PC-9 (cell line): ENCODE measurements around the gene IGFL4. TPM values are rescaled to one million over a fixed set of nuclear protein-coding genes. Genes with fewer than 3 reads are reported as not detected.

Source experiments
- BruUV-seq: library from RNA; stranded (reverse); fragments of 400-500 nt; replicated peaks from 2 replicates; lab custom pipeline; 2021; lab: Mats Ljungman, UMichigan
- CTCF ChIA-PET: fragments of 300-600 bp; sonication (Branson Sonifier 250); formaldehyde crosslinking; loops from one replicate; lab custom pipeline; 2022; ENCODE audit warnings: antibody characterized with exemption; lab: Charles Lee
- POLR2A ChIA-PET: fragments of 300-600 bp; sonication (Branson Sonifier 250); formaldehyde crosslinking; loops from one replicate; lab custom pipeline; 2022; ENCODE audit warnings: antibody characterized with exemption; ENCODE audit not compliant: unreplicated experiment; lab: Charles Lee
- DNase-seq, 2 experiments: peaks; one replicate each; pipeline versions ENCODE4 v3.0.0 to v3.0.0-alpha.2; 2015 to 2022; ENCODE audit warnings: mixed read lengths in 1 of 2
- H2AFZ ChIP-seq: fragments of 200-600 bp; sonication (generic); 2 replicates; pipeline ENCODE4 v1.8.1; 2017; ENCODE audit warnings: antibody characterized with exemption
- H3F3A ChIP-seq: fragments of 200-600 bp; sonication (generic); 2 replicates; pipeline ENCODE4 v1.8.1; 2017; ENCODE audit warnings: antibody characterized with exemption, mild to moderate bottlenecking, low read depth; ENCODE audit not compliant: insufficient read depth
- H3K27ac ChIP-seq: fragments of 200-600 bp; sonication (generic); 2 replicates; pipeline ENCODE4 v1.6.1; 2016; ENCODE audit warnings: mixed run types
- H3K27me3 ChIP-seq: fragments of 200-600 bp; sonication (generic); 2 replicates; pipeline ENCODE4 v1.6.1; 2016; ENCODE audit warnings: low read depth, mixed run types; ENCODE audit not compliant: insufficient read depth
- H3K36me3 ChIP-seq: fragments of 200-600 bp; sonication (generic); 2 replicates; pipeline ENCODE4 v1.6.1; 2016; ENCODE audit warnings: low read depth, mixed run types
- H3K4me1 ChIP-seq: fragments of 200-600 bp; sonication (generic); replicated peaks from 2 replicates; pipeline ENCODE4 v1.6.1; 2016; ENCODE audit warnings: mixed run types; ENCODE audit not compliant: insufficient read depth
- H3K4me2 ChIP-seq: fragments of 200-600 bp; sonication (generic); 2 replicates; pipeline ENCODE4 v1.6.1; 2017; ENCODE audit warnings: mixed run types
- H3K4me3 ChIP-seq: fragments of 200-600 bp; sonication (generic); 2 replicates; pipeline ENCODE4 v1.6.1; 2016; ENCODE audit warnings: mixed run types
- H3K79me2 ChIP-seq: fragments of 200-600 bp; sonication (generic); 2 replicates; pipeline ENCODE4 v1.6.1; 2017; ENCODE audit warnings: low read depth, mixed run types
- H3K9me2 ChIP-seq: fragments of 200-600 bp; sonication (generic); 2 replicates; pipeline ENCODE4 v1.8.1; 2017; ENCODE audit warnings: mild to moderate bottlenecking; ENCODE audit not compliant: insufficient read depth
- H3K9me3 ChIP-seq: fragments of 200-600 bp; sonication (generic); 2 replicates; pipeline ENCODE4 v1.8.1; 2016; ENCODE audit warnings: low read depth; ENCODE audit not compliant: insufficient read depth
- H4K20me1 ChIP-seq: fragments of 200-600 bp; sonication (generic); 2 replicates; pipeline ENCODE4 v1.8.1; 2017; ENCODE audit not compliant: insufficient read depth
- EZH2 ChIP-seq: fragments of 200-600 bp; sonication (generic); IDR thresholded peaks from 2 replicates; pipeline ENCODE4 v1.8.0; 2017; ENCODE audit warnings: antibody characterized with exemption, low read depth
- intact Hi-C: fragments of 100-400 bp; cut with micrococcal nuclease; formaldehyde crosslinking; loops from one replicate; pipeline ENCODE4 v1.10.0; 2022; ENCODE audit not compliant: unreplicated experiment
- total RNA-seq: library from RNA; stranded (reverse); gene quantifications from 2 replicates; pipeline ENCODE4 v1.2.3, GENCODE V29; 2021
- TF ChIP-seq, protein P1 (sequence below): fragments of 200-600 bp; sonication (generic); conservative IDR thresholded peaks from 2 replicates; pipeline ENCODE4 v1.6.1; 2017; ENCODE audit warnings: mixed run types, antibody characterized with exemption, mild to moderate bottlenecking, moderate library complexity

IGFL4 gene
- total RNA-seq, 1 experiment from 2014 or later: not detected

DNA sequence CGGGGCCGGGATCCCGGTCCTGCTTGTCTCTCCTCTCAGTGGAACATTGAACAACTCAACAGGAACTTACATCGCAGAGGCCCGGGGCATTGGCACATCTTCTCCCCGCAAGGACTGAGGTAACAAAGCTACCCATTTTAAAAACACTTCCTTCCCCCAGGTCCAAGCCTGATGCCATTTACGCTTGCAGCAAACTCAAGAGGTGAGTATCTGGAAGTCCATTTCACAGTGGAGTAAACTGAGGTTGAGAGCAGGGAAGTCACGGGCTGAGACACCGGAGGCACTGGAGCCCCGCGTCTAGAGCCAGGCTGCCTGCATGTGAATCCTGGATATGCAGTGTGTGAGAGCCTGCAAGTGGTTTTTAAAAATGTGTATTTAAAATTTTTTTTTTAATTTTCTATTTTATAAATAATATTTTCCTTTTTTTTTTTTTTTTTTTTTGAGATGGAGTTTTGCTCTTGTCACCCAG is 17.5 kb downstream of the IGFL4 start:
- Histone ChIP-seq H3K27ac (no peak overlapping the region), H3K4me3 (no peak overlapping the region), H2AFZ (no peak overlapping the region), H3K4me2 (no peak overlapping the region), H4K20me1 (no peaks in the 10 kb centered on the region), H3K36me3 (no peaks in the 10 kb centered on the region), H3K4me1 (no peaks in the 10 kb centered on the region), H3K27me3 (no peaks in the 10 kb centered on the region), H3F3A (peaks cover 22% of the 10 kb centered on the region; the same call in 1 of the 2 replicates), H3K9me2 (no peaks in the 10 kb centered on the region), H3K79me2 (no peaks in the 10 kb centered on the region), H3K9me3 (no peaks in the 10 kb centered on the region)
- BruUV-seq: no TSS peak
- ChIA-PET CTCF (no interaction called here), POLR2A (no interaction called here)
- intact Hi-C loops: no loop called here
- DNase-seq: no peak
- TF ChIP-seq, protein P1, sequence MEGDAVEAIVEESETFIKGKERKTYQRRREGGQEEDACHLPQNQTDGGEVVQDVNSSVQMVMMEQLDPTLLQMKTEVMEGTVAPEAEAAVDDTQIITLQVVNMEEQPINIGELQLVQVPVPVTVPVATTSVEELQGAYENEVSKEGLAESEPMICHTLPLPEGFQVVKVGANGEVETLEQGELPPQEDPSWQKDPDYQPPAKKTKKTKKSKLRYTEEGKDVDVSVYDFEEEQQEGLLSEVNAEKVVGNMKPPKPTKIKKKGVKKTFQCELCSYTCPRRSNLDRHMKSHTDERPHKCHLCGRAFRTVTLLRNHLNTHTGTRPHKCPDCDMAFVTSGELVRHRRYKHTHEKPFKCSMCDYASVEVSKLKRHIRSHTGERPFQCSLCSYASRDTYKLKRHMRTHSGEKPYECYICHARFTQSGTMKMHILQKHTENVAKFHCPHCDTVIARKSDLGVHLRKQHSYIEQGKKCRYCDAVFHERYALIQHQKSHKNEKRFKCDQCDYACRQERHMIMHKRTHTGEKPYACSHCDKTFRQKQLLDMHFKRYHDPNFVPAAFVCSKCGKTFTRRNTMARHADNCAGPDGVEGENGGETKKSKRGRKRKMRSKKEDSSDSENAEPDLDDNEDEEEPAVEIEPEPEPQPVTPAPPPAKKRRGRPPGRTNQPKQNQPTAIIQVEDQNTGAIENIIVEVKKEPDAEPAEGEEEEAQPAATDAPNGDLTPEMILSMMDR: no peak
- TF ChIP-seq EZH2: no peak

DNA sequence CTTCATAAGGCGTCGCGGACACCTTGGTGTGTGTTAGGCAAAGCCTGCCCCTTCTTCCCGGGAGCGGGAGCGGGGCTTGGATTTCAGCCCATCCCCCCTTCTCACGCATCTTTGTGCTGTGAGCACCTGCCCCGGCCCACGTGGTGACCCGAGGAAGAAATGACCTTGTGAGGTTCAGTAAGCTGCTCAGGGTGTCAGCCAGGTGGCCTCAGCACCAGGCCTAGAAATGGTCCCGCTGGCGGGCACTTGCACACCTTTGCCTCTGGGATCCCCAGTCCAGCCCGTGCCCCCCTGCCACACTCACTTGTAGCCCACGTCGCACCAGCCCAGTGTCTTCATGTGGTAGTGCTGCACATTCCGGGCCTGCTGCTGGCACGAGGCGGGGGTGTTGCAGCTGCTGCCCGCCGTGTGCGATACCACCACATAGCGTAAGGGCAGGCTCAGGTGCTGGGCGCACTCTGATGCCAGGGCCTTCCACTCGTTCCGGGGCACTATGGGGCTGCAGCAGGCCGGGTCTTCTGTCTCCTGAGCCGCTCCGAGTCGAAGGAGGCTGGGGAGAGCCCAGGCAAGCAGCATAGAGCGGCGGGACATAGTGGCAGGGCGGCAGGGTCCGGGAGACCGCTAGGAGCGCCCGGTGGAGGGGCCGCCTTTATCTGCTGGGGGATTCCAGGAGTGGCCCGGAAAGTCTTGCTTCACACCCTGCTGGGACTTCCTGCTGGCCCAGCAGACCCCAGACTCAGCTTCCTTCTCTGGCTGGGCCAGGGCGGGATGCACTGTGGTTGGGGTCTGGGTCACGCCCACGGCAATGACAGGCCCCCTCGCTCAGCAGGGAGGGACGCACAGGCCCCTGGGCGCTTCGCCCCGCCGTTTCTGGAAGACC is 18.1 kb downstream of the IGFL4 start, which contains the start of gene PGLYRP1:
TSS of gene PGLYRP1 (minus strand) at position 623 of the 880 bp plus-strand sequence. CDS start at position 591, 32 bp downstream.
- H3K27ac ChIP-seq: no peak within 1 kb of the TSS
- CTCF ChIA-PET: no interaction called here
- BruUV-seq: no TSS peak
- no peak within 1 kb of the TSS for H2AFZ ChIP-seq
- no peak within 1 kb of the TSS for H3K4me3 ChIP-seq
- no peaks in the 10 kb centered on the region for H3K79me2 ChIP-seq
- no peaks in the 10 kb centered on the region for H3K4me1 ChIP-seq
- no peaks in the 10 kb centered on the region for H4K20me1 ChIP-seq
- no peak within 1 kb of the TSS for H3K4me2 ChIP-seq
- intact Hi-C loops: no loop called here
- TF ChIP-seq, protein P1: no peak
- no peak for TF ChIP-seq EZH2
- H3F3A ChIP-seq: peaks cover 22% of the 10 kb centered on the region; the same call in 1 of the 2 replicates
- no peak for DNase-seq
- no peaks in the 10 kb centered on the region for H3K27me3 ChIP-seq
- no peaks in the 10 kb centered on the region for H3K36me3 ChIP-seq
- H3K9me2 ChIP-seq: no peaks in the 10 kb centered on the region
- POLR2A ChIA-PET: no interaction called here
- H3K9me3 ChIP-seq: no peaks in the 10 kb centered on the region

DNA sequence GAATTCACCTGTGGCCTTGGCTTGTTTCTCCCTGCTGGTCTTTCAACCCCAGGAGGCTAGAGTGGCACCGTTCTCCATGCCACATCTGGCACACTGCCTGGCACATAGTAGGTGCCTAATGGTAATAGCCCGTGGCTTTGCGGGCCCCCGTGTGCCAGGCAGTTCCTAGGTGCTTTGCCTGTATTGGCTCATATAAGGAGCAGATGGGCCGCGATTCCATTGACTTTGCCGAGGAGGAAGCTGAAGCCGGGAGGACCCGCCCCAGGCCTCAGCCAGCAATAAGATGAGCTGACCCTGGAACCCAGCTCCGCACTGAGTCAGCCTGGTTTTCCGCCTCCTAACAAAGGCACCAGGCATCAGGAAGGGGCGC is 18.8 kb downstream of the IGFL4 start:
- H3K36me3 ChIP-seq: no peaks in the 10 kb centered on the region
- no TSS peak for BruUV-seq
- no peaks in the 10 kb centered on the region for H3K79me2 ChIP-seq
- ChIA-PET CTCF (interaction anchor here (0.6 kb wide), 1 partner anchor 521 kb away, joined by 14 read pairs; no protein-coding TSS in a partner anchor), POLR2A (no interaction called here)
- no peaks in the 10 kb centered on the region for H3K9me3 ChIP-seq
- no peaks in the 10 kb centered on the region for H4K20me1 ChIP-seq
- H3K9me2 ChIP-seq: no peaks in the 10 kb centered on the region
- intact Hi-C loops: no loop called here
- peaks cover 22% of the 10 kb centered on the region; the same call in 1 of the 2 replicates for H3F3A ChIP-seq
- H3K27me3 ChIP-seq: no peaks in the 10 kb centered on the region
- no peak overlapping the region for H3K4me2 ChIP-seq
- no peak overlapping the region for H2AFZ ChIP-seq
- no peak overlapping the region for H3K4me3 ChIP-seq
- TF ChIP-seq EZH2: no peak
- TF ChIP-seq, protein P1: no peak
- no peak for DNase-seq
- H3K4me1 ChIP-seq: no peaks in the 10 kb centered on the region
- H3K27ac ChIP-seq: no peak overlapping the region
